ENCODE measurements around the gene ZNF740.
A peak's percentile ranks its signal among the peaks of the same experiment; 100 is the strongest.
"Not testable (repeated sequence)": the region's sequence is repeated elsewhere in the genome, so short reads cannot be mapped to it uniquely, and the experiment has no call there.

Gene ZNF740

GRCh38 chr12:53180220-53180930, at the start of gene ZNF740, which contains the start of gene CSAD:
Gene ZNF740, plus strand, starts transcription at chr12:53180722. Its CDS starts 1,262 bp downstream, at chr12:53181984.
Gene CSAD, minus strand, starts transcription at chr12:53180925. Its CDS starts 7,455 bp downstream, at chr12:53173470.
- peak; percentile 97 for DNase-seq

DNA sequence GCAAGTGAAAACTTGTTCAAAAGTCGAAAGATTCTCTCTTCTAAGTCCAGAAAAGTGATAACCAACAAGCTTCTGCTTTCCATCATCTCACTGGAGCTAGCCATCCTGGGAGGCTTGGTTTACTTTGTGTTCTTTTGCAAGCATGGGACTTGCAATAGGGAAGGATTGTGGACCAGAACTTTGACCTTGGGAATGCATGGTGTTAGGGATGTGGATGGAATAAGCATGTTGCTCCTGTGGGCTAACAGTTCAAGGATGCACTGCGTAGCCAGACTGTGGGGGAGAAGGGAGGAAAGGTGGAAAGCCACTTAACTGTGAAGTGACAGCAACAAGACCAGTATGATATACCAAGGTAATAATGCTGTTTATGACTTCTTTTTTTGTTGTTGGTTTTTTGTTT, 48.7 kb upstream of the ZNF740 start:
- no peak for DNase-seq

DNA sequence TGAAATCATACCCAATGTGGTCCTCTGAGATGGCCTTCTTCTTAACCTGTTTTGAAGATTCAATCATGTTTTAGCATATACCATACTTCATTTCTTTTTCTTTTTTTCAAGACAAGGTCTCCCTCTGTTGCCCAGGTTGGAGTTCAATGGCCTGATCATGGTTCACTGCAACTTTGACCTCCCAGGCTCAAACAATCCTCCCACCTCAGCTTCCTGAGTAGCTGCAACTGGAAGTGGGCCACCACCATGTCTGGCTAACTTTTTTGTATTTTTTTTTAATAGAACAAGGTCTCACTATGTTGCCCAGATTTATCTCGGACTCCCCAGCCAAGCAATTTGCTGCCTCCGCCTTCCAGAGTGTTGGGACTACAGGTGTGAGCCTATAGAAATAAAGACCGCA, 46.8 kb upstream of the ZNF740 start:
- DNase-seq = no peak

DNA sequence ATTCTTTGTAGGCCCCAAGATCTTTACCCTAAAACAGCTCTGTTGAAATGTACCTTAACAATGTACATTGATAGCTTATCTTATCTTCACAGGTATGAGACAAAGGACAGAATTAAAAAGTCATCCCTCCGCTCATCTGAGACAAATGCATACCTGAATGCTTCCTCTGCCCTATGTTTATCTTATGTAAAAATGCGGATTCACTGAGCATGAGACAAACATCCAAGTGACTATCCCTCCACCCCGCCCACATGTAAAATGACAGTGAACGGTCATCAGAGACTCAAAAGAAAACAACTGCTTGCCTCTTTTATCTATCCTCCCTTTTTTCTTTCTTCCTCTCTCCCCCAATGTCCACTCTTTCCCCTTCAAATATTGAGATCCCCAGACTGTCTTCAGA, 37.2 kb upstream of the ZNF740 start:
- DNase-seq = no peak

DNA sequence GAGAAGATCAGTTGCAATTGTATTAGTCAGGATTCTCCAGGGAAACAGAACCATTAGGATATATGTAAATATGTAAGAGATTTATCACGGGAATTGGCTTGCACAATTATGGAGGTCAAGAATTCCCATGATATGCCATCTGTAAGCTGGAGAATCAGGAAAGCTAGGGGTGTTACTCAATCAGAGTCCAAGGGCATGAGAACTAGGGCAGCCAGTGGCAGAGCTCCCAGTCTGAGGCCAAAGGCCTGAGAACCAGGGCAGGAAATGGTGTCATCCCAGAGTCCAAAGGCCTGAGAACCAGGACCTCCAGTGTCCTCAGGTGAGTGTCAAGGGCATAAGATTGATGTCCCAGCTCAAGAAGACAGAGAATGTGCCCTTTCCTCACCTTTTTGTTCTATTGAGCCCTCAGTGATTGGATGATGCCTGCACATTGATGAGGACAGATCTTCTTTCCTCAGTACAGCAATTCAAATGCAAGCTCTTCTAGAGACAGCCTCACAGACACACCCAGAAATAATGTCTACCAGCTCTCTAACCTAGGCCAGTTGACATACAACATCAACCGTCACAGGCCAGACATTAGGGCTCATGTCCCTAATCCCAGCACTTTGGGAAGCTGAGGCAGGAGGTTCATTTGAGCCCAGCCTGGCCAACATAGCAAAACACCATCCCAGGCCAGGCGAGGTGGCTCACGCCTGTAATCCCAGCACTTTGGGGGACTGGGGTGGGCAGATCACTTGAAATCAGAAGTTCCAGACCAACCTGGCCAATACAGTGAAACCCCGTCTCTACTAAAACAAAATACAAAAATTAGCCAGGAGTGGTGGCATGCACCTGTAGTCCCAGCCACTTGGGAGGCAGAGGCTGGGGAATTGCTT, 34.9 kb upstream of the ZNF740 start:
- DNase-seq = no peak

DNA sequence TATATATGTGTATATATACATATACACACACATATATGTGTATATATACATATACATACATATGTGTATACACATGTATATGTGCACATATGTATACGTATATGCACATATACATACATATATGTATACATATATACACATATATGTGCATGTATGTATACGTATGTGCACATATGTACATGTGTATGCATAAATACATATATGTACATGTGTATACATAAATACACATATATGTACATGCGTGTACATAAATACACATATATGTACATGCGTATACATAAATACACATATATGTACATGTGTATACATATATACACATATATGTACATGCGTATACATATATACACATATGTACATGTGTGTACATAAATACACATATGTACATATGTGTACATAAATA, 33.3 kb upstream of the ZNF740 start:
- DNase-seq = no peak

- no peak for DNase-seq
Observed at GRCh38 chr12:53147653-53148052, 32.9 kb upstream of the ZNF740 start.

DNA sequence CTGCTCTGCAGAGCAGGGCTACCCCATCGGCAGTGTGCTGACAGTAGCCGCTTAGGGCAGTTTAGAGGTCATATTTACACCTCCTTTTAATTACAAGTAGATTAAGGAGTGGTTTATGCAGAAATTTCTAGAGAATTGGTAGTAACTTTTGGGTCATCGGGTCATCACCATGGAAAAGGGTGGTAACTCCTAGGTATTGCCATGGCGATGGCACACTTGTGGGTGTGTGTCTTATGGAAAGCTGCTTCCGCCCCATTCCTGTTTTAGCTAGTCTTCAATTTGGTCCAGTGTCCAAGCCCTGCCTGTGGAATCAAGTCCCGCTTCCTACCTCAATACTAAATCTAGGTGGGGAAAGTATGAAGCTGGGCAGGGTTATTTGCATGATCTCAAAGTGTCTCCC, 29.5 kb upstream of the ZNF740 start:
- no peak for DNase-seq

GRCh38 chr12:53152390-53152789, 28.1 kb upstream of the ZNF740 start:
- no peak for DNase-seq

GRCh38 chr12:53159195-53159839, 21.2 kb upstream of the ZNF740 start:
- peak; percentile 91 for DNase-seq

GRCh38 chr12:53160000-53160399, 20.5 kb upstream of the ZNF740 start:
- DNase-seq = no peak

DNA sequence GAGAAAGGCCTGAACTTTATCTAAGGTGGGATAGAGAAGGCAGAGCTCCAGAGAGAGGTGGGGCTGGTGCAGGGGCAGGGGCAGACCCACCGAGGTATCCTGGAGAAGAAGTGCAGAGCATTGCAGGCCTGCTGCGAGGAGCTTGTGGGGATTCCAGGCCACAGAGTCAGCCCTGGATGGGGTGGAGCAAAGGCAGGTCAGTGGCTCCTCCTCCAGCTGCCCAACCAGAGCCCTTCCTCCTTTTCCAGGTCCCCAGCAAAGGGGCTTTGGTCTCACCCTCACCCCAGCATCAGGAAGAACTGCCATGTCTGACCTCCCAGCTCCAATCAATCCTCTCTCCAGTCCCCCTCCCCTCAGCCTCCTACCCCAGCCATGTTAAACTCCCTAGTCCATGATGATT, 19.8 kb upstream of the ZNF740 start:
- no peak for DNase-seq

- DNase-seq = no peak
Observed at GRCh38 chr12:53161119-53161911, 19.2 kb upstream of the ZNF740 start.

- DNase-seq = not testable (repeated sequence)
Observed at GRCh38 chr12:53163008-53163407, 17.5 kb upstream of the ZNF740 start.

DNA sequence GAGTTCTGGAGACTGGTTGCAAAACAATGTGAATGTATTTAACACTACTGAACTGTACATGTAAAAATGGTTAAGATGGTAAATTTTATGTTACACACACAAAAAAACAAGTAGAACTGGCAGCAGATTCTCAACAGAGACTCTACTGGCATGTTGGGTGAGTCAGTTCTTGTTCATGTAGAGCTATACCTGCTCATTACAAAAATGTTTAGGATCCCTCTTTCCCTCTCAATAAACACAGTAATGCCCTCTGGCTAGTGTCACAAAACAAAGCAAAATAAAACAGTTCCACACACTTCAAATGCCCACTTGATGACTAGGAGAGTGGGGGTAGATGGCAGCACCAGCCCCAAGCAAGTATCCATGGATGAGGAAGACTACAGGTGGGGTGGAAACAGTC, 13.7 kb upstream of the ZNF740 start:
- no peak for DNase-seq

DNA sequence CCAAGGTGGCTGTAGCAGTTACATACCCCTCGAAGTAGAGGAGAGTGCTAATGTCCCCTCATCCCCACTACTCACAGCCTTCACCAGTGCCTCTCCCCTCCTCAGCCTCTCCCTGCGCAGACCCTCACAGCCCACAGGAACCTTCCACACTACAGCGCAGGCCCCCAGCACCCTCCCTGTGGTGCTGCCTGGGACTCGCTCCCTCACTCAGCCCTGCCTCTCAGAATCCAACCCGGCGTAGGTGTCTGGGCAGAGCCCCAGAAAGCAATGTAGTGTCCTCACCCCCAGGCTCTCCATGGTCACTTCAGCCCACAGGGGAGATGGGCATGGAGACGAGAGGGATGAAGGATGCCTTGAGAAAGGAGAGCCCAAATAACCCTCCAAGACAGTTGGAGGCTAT, 10.9 kb upstream of the ZNF740 start:
- DNase-seq = no peak

DNA sequence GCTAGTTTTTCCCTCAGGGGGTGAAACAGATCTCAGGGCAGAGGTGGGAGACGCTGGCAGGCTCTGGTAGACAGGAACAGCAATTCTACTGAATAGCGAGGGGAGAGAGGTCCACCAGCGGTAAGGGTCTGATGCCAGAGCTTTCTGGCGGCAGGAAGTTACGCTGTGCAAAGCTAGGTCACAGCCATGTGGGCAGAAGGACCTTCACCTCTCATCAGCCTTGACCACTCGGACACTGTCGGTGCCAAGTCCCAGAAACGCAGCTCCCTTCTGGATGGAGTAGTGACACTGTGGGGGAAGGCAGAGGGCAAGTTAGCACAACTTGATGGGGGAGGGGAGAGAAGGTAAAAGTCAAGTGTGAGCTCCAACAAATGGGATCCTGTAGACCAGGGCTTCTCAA, 10.3 kb upstream of the ZNF740 start:
- DNase-seq = no peak

DNA sequence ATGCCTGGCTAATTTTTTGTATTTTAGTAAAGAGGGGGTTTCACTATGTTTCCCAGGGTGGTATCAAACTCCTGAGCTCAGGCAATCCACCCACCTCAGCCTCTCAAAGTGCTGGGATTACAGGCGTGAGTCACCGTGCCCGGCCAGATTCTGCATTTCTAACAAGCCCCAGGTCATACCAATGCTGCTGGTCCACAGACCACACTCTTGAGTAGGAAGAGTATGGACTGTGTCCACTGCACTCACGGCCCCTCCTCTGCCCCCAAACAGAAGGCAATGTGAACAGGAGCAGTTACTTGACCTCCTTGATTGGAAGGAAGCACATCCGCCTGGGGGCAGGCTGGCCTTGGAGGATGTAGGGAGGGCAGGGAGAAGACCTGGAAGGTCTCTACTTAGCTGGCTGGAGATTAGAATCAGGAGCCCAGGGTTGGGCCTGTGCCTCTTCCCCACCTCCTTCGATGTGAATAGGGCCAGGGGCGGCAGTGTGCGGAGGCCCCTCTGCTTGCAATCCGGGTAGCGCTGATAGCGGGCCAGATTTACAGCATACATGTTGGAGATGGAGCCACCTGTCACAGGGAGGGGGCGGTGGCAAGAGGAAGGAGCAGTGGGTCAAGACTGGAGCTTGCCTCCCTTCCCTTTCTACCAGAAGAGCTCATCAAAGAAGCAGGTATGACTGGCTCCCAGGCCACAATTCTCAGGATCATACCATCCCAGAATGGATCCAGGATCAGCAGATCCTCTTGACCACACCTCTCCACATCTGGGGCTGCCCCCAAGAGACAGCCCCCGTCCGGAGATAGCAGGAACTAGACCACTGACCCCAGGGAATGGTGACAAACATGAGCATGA, 9.4 kb upstream of the ZNF740 start:
- no peak for DNase-seq

DNA sequence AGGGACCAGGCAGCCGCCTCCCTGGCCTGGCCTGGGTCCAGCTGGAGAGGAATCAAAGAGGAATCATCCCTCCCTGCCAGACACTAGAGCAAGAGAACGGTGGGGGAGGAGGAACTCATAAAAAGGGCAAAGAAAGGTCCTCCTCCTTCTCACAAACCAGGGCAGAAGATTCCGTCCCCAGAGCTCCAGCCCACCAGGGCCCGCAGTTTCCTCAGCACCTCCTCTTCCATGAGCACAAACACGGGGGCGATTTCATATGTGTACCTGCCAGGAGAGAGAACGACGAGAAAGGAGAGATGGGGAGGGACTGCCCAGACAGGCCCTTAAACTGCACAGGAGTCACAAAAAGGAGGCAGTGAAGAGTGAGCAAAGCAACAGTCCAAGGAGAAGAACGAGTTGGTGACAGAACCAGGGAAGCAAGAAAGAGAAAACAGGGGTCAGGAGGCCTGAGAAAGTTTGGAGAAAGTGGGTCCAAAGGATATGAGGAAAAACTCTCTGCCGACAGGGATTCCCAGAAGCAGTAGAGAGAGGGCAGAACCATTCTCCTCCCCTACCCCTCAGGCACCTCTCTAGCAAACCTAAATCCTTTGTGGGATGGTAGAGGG, 8.7 kb upstream of the ZNF740 start:
- DNase-seq = no peak

DNA sequence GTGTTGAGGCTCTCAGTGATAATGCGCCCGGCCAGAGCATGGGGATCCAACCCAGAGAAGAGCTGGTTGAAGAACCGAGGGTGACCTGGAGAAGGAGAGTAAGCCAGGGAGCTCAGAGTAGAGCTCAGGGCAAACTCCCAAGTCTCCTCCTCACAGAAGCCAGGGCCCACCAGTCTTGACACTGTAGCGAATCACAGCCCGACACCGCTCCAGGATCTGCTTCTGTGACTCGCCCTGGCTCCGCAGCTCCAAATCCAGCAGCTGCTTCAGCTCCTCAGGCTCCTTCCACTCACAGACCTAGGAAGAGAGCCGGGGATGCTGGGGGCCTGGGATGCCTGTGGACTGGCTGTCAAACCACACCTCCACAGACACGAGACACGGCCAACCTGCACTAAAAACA, 8.2 kb upstream of the ZNF740 start:
- no peak for DNase-seq

- DNase-seq = no peak
Observed at GRCh38 chr12:53173085-53173715, 7.3 kb upstream of the ZNF740 start.
